ENCODE measurements around the gene AMDHD2.
A peak's percentile ranks its signal among the peaks of the same experiment; 100 is the strongest.

The AMDHD2 gene

DNA sequence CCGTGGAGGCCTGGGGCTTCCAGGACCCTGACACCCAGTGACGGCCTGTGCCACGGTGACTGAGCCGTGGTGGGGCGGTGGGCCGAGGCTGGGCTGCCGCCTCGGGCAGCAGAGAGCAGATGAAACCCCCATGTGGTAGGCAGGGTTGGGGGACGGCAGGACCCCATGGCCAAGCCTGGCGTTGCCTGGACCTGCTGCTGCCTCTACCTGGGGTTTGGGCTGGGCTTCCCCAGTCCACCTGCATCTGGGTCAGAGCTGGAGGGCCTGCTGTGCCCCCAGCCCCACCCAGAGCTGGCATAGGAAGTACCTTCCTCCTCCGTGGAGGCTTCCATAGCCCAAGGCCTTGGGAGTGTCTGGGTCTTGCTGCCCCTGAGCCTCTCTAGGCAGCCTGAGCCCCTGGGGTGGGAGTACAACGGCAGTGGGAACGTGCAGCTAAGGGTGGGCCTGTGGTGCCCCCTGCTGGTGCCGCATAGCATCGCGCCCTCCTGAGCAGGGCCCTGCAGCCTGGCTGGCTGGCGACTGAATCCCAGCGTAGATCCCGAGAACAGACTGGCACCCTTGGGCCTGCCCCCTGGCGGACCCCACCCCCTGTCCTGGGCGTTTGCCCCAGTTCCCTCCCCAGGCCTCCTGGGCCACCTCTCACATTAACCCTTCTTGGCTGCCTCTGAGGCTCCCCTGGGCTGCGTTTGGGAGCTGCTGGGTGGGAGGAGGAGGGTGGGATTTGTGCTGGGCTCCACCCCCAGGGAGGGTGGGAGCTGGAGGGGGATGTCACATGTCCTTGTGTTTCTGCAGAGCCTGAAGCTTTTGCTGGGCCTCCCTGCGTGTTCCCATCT lies 19.0 kb upstream of the AMDHD2 start (continued):
- TF ChIP-seq, protein P1, sequence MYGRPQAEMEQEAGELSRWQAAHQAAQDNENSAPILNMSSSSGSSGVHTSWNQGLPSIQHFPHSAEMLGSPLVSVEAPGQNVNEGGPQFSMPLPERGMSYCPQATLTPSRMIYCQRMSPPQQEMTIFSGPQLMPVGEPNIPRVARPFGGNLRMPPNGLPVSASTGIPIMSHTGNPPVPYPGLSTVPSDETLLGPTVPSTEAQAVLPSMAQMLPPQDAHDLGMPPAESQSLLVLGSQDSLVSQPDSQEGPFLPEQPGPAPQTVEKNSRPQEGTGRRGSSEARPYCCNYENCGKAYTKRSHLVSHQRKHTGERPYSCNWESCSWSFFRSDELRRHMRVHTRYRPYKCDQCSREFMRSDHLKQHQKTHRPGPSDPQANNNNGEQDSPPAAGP (tag by site-specific recombination; IDR thresholded peaks at IDR 0.05), result peak; percentile 82; the same call in 1 of the 2 replicates
- TF ChIP-seq ZEB2 (tag by site-specific recombination; IDR thresholded peaks at IDR 0.05), result peak; percentile 50
- TF ChIP-seq ZBTB20 (tag by site-specific recombination; IDR thresholded peaks at IDR 0.05), result peak; percentile 45; the same call in 1 of the 2 replicates
- peak; percentile 87 for TF ChIP-seq GLIS2 (tag by site-specific recombination; IDR thresholded peaks at IDR 0.05)
- TF ChIP-seq SP2 (tag by site-specific recombination; IDR thresholded peaks at IDR 0.05), result peak; percentile 90
- TF ChIP-seq, protein P2, sequence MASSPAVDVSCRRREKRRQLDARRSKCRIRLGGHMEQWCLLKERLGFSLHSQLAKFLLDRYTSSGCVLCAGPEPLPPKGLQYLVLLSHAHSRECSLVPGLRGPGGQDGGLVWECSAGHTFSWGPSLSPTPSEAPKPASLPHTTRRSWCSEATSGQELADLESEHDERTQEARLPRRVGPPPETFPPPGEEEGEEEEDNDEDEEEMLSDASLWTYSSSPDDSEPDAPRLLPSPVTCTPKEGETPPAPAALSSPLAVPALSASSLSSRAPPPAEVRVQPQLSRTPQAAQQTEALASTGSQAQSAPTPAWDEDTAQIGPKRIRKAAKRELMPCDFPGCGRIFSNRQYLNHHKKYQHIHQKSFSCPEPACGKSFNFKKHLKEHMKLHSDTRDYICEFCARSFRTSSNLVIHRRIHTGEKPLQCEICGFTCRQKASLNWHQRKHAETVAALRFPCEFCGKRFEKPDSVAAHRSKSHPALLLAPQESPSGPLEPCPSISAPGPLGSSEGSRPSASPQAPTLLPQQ (tag by site-specific recombination; IDR thresholded peaks at IDR 0.05), result peak; percentile 94
- TF ChIP-seq, protein P3, sequence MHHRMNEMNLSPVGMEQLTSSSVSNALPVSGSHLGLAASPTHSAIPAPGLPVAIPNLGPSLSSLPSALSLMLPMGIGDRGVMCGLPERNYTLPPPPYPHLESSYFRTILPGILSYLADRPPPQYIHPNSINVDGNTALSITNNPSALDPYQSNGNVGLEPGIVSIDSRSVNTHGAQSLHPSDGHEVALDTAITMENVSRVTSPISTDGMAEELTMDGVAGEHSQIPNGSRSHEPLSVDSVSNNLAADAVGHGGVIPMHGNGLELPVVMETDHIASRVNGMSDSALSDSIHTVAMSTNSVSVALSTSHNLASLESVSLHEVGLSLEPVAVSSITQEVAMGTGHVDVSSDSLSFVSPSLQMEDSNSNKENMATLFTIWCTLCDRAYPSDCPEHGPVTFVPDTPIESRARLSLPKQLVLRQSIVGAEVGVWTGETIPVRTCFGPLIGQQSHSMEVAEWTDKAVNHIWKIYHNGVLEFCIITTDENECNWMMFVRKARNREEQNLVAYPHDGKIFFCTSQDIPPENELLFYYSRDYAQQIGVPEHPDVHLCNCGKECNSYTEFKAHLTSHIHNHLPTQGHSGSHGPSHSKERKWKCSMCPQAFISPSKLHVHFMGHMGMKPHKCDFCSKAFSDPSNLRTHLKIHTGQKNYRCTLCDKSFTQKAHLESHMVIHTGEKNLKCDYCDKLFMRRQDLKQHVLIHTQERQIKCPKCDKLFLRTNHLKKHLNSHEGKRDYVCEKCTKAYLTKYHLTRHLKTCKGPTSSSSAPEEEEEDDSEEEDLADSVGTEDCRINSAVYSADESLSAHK (tag by site-specific recombination; IDR thresholded peaks at IDR 0.05), result 0 out of 2 replicates have a peak, but pooled peaks have one; percentile 28
- peak; percentile 54 for TF ChIP-seq ZNF629 (tag by site-specific recombination; IDR thresholded peaks at IDR 0.05)
- TF ChIP-seq SCRT2 (tag by site-specific recombination; IDR thresholded peaks at IDR 0.05), result no peak
- TF ChIP-seq ZNF2 (tag by site-specific recombination; IDR thresholded peaks at IDR 0.05), result peak; percentile 82; the same call in 1 of the 2 replicates
- TF ChIP-seq, protein P4, sequence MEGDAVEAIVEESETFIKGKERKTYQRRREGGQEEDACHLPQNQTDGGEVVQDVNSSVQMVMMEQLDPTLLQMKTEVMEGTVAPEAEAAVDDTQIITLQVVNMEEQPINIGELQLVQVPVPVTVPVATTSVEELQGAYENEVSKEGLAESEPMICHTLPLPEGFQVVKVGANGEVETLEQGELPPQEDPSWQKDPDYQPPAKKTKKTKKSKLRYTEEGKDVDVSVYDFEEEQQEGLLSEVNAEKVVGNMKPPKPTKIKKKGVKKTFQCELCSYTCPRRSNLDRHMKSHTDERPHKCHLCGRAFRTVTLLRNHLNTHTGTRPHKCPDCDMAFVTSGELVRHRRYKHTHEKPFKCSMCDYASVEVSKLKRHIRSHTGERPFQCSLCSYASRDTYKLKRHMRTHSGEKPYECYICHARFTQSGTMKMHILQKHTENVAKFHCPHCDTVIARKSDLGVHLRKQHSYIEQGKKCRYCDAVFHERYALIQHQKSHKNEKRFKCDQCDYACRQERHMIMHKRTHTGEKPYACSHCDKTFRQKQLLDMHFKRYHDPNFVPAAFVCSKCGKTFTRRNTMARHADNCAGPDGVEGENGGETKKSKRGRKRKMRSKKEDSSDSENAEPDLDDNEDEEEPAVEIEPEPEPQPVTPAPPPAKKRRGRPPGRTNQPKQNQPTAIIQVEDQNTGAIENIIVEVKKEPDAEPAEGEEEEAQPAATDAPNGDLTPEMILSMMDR (tag by site-specific recombination; IDR thresholded peaks at IDR 0.05), result peak; percentile 99
- TF ChIP-seq KLF16 (tag by site-specific recombination; IDR thresholded peaks at IDR 0.05), result peak; percentile 66; the same call in 1 of the 2 replicates
- TF ChIP-seq ZNF24 (tag by site-specific recombination; IDR thresholded peaks at IDR 0.05), result 0 out of 2 replicates have a peak, but pooled peaks have one; percentile 21
- peak; percentile 79 for TF ChIP-seq ZBTB17 (tag by site-specific recombination; IDR thresholded peaks at IDR 0.05)
- no peak for TF ChIP-seq ZNF529 (tag by site-specific recombination; IDR thresholded peaks at IDR 0.05; ENCODE audit: insufficient replicate concordance)
- no peak for TF ChIP-seq ZNF707 (tag by site-specific recombination; IDR thresholded peaks at IDR 0.05)
- peak; percentile 71 for TF ChIP-seq ZNF335 (tag by site-specific recombination; conservative IDR thresholded peaks at IDR 0.05)
- TF ChIP-seq ZNF155 (tag by site-specific recombination; IDR thresholded peaks at IDR 0.05), result no peak
- TF ChIP-seq, protein P5, sequence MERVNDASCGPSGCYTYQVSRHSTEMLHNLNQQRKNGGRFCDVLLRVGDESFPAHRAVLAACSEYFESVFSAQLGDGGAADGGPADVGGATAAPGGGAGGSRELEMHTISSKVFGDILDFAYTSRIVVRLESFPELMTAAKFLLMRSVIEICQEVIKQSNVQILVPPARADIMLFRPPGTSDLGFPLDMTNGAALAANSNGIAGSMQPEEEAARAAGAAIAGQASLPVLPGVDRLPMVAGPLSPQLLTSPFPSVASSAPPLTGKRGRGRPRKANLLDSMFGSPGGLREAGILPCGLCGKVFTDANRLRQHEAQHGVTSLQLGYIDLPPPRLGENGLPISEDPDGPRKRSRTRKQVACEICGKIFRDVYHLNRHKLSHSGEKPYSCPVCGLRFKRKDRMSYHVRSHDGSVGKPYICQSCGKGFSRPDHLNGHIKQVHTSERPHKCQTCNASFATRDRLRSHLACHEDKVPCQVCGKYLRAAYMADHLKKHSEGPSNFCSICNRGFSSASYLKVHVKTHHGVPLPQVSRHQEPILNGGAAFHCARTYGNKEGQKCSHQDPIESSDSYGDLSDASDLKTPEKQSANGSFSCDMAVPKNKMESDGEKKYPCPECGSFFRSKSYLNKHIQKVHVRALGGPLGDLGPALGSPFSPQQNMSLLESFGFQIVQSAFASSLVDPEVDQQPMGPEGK (tag by site-specific recombination; IDR thresholded peaks at IDR 0.05), result peak; percentile 88
- peak; percentile 67; the same call in 1 of the 2 replicates for TF ChIP-seq ZSCAN30 (tag by site-specific recombination; IDR thresholded peaks at IDR 0.05)
- peak; percentile 76 for TF ChIP-seq ZIC2 (tag by site-specific recombination; IDR thresholded peaks at IDR 0.05)
- peak; percentile 82 for TF ChIP-seq ZNF423 (tag by site-specific recombination; IDR thresholded peaks at IDR 0.05)
- TF ChIP-seq, protein P6, sequence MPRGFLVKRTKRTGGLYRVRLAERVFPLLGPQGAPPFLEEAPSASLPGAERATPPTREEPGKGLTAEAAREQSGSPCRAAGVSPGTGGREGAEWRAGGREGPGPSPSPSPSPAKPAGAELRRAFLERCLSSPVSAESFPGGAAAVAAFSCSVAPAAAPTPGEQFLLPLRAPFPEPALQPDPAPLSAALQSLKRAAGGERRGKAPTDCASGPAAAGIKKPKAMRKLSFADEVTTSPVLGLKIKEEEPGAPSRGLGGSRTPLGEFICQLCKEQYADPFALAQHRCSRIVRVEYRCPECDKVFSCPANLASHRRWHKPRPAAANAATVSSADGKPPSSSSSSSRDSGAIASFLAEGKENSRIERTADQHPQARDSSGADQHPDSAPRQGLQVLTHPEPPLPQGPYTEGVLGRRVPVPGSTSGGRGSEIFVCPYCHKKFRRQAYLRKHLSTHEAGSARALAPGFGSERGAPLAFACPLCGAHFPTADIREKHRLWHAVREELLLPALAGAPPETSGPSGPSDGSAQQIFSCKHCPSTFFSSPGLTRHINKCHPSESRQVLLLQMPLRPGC (tag by site-specific recombination; IDR thresholded peaks at IDR 0.05), result peak; percentile 28; the same call in 1 of the 2 replicates
- TF ChIP-seq ZBTB48 (tag by site-specific recombination; IDR thresholded peaks at IDR 0.05), result peak; percentile 56; the same call in 1 of the 2 replicates
- TF ChIP-seq ZNF391 (tag by site-specific recombination; IDR thresholded peaks at IDR 0.05; ENCODE audit: borderline replicate concordance, low read depth), result peak; percentile 83; the same call in 1 of the 2 replicates
- no peak for TF ChIP-seq ZNF585B (tag by site-specific recombination; IDR thresholded peaks at IDR 0.05)
- peak; percentile 63 for TF ChIP-seq ZFHX2 (tag by site-specific recombination; conservative IDR thresholded peaks at IDR 0.05)
